ENCODE measurements around the gene ZNF117.

ZNF117 gene

GRCh38 chr7:64997927-64998391 lies 7.1 kb upstream of the ZNF117 start:
- no peak for ATAC-seq
- TF ChIP-seq PPARA (CRISPR knock-in tag; IDR thresholded peaks at IDR 0.05; ENCODE audit: borderline replicate concordance), result no peak
- no peak for TF ChIP-seq ZNF8 (CRISPR knock-in tag; IDR thresholded peaks at IDR 0.05)
- TF ChIP-seq ZFP30 (CRISPR knock-in tag; IDR thresholded peaks at IDR 0.05), result no peak
- TF ChIP-seq, protein P1, sequence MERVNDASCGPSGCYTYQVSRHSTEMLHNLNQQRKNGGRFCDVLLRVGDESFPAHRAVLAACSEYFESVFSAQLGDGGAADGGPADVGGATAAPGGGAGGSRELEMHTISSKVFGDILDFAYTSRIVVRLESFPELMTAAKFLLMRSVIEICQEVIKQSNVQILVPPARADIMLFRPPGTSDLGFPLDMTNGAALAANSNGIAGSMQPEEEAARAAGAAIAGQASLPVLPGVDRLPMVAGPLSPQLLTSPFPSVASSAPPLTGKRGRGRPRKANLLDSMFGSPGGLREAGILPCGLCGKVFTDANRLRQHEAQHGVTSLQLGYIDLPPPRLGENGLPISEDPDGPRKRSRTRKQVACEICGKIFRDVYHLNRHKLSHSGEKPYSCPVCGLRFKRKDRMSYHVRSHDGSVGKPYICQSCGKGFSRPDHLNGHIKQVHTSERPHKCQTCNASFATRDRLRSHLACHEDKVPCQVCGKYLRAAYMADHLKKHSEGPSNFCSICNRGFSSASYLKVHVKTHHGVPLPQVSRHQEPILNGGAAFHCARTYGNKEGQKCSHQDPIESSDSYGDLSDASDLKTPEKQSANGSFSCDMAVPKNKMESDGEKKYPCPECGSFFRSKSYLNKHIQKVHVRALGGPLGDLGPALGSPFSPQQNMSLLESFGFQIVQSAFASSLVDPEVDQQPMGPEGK (CRISPR knock-in tag; IDR thresholded peaks at IDR 0.05; ENCODE audit: borderline replicate concordance), result no peak
- no peak for TF ChIP-seq ARNTL (CRISPR knock-in tag; IDR thresholded peaks at IDR 0.05; ENCODE audit: borderline replicate concordance, low read depth)
- no peak for TF ChIP-seq SNAI2 (CRISPR knock-in tag; IDR thresholded peaks at IDR 0.05)
- TF ChIP-seq BACH2 (CRISPR knock-in tag; IDR thresholded peaks at IDR 0.05; ENCODE audit: borderline replicate concordance), result no peak
- TF ChIP-seq ISL1 (CRISPR knock-in tag; IDR thresholded peaks at IDR 0.05), result no peak
- TF ChIP-seq CREB5 (CRISPR knock-in tag; IDR thresholded peaks at IDR 0.05; ENCODE audit: low read depth), result no peak
- no peak for TF ChIP-seq OSR1 (CRISPR knock-in tag; IDR thresholded peaks at IDR 0.05)
- TF ChIP-seq TCF4 (CRISPR knock-in tag; IDR thresholded peaks at IDR 0.05; ENCODE audit: borderline replicate concordance), result no peak
- TF ChIP-seq, protein P2, sequence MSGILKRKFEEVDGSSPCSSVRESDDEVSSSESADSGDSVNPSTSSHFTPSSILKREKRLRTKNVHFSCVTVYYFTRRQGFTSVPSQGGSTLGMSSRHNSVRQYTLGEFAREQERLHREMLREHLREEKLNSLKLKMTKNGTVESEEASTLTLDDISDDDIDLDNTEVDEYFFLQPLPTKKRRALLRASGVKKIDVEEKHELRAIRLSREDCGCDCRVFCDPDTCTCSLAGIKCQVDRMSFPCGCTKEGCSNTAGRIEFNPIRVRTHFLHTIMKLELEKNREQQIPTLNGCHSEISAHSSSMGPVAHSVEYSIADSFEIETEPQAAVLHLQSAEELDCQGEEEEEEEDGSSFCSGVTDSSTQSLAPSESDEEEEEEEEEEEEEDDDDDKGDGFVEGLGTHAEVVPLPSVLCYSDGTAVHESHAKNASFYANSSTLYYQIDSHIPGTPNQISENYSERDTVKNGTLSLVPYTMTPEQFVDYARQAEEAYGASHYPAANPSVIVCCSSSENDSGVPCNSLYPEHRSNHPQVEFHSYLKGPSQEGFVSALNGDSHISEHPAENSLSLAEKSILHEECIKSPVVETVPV (CRISPR knock-in tag; IDR thresholded peaks at IDR 0.05), result no peak
- TF ChIP-seq TOX (CRISPR knock-in tag; IDR thresholded peaks at IDR 0.05; ENCODE audit: borderline replicate concordance), result no peak

DNA sequence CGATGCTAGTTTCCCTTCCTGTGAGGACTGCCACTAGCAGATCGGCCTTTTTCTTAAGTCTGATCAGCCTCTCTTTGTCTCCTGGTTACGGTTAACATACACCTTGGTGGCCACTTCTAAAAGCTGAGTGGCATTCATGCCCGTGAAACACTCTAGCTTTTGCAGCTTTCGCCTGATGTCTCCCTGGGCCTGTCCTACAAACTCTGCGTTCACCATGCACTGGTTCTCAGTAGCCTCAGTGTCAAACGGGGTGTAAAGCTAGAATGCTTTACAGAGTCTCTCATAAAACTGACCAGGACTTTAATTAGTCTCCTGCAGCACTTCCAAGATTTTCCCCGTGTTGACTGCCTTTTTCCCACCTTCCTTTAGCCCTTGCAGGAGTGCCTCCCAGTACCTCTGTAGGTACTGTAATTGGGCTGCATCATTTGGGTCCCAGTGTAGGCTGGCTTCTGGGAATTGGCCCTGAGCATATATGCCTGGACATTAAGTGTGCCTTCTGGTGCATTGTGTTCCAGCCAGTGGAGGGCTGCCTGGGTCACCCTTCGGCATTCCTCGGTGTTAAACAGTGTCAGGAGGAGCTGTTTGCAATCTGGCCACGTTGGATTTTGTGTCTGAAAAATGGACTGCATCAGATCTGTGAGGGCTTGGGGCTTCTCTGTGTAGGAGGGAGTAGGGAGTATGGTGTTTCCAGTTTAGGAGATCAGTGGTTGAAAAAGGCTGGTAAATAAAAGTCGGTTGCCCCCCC lies 6.5 kb upstream of the ZNF117 start:
- TF ChIP-seq TCF4 (CRISPR knock-in tag; IDR thresholded peaks at IDR 0.05; ENCODE audit: borderline replicate concordance), result no peak
- no peak for TF ChIP-seq TOX (CRISPR knock-in tag; IDR thresholded peaks at IDR 0.05; ENCODE audit: borderline replicate concordance)
- TF ChIP-seq, protein P2 (CRISPR knock-in tag; IDR thresholded peaks at IDR 0.05), result no peak
- no peak for TF ChIP-seq ZNF8 (CRISPR knock-in tag; IDR thresholded peaks at IDR 0.05)
- no peak for TF ChIP-seq CSDC2 (CRISPR knock-in tag; IDR thresholded peaks at IDR 0.05)
- TF ChIP-seq ESRRG (CRISPR knock-in tag; IDR thresholded peaks at IDR 0.05), result no peak
- TF ChIP-seq, protein P3, sequence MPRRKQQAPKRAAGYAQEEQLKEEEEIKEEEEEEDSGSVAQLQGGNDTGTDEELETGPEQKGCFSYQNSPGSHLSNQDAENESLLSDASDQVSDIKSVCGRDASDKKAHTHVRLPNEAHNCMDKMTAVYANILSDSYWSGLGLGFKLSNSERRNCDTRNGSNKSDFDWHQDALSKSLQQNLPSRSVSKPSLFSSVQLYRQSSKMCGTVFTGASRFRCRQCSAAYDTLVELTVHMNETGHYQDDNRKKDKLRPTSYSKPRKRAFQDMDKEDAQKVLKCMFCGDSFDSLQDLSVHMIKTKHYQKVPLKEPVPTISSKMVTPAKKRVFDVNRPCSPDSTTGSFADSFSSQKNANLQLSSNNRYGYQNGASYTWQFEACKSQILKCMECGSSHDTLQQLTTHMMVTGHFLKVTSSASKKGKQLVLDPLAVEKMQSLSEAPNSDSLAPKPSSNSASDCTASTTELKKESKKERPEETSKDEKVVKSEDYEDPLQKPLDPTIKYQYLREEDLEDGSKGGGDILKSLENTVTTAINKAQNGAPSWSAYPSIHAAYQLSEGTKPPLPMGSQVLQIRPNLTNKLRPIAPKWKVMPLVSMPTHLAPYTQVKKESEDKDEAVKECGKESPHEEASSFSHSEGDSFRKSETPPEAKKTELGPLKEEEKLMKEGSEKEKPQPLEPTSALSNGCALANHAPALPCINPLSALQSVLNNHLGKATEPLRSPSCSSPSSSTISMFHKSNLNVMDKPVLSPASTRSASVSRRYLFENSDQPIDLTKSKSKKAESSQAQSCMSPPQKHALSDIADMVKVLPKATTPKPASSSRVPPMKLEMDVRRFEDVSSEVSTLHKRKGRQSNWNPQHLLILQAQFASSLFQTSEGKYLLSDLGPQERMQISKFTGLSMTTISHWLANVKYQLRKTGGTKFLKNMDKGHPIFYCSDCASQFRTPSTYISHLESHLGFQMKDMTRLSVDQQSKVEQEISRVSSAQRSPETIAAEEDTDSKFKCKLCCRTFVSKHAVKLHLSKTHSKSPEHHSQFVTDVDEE (CRISPR knock-in tag; IDR thresholded peaks at IDR 0.05), result no peak
- TF ChIP-seq RARB (CRISPR knock-in tag; IDR thresholded peaks at IDR 0.05), result no peak
- TF ChIP-seq ZC3H10 (CRISPR knock-in tag; IDR thresholded peaks at IDR 0.05), result no peak
- TF ChIP-seq PPARA (CRISPR knock-in tag; IDR thresholded peaks at IDR 0.05; ENCODE audit: borderline replicate concordance), result no peak
- no peak for TF ChIP-seq ZFP3 (CRISPR knock-in tag; IDR thresholded peaks at IDR 0.05)
- no peak for TF ChIP-seq OSR1 (CRISPR knock-in tag; IDR thresholded peaks at IDR 0.05)
- no peak for ATAC-seq

GRCh38 chr7:64996305-64996704 lies 5.5 kb upstream of the ZNF117 start:
- ATAC-seq, result no peak
- TF ChIP-seq ZNF70 (CRISPR knock-in tag; IDR thresholded peaks at IDR 0.05) (no peak), ESRRG (CRISPR knock-in tag; IDR thresholded peaks at IDR 0.05) (no peak), CREB5 (CRISPR knock-in tag; IDR thresholded peaks at IDR 0.05; ENCODE audit: low read depth) (no peak), ISL1 (CRISPR knock-in tag; IDR thresholded peaks at IDR 0.05) (no peak), RARB (CRISPR knock-in tag; IDR thresholded peaks at IDR 0.05) (no peak), ZNF565 (CRISPR knock-in tag; conservative IDR thresholded peaks at IDR 0.05; ENCODE audit: low read depth) (no peak), ZNF8 (CRISPR knock-in tag; IDR thresholded peaks at IDR 0.05) (no peak), TOX (CRISPR knock-in tag; IDR thresholded peaks at IDR 0.05; ENCODE audit: borderline replicate concordance) (no peak), TCF4 (CRISPR knock-in tag; IDR thresholded peaks at IDR 0.05; ENCODE audit: borderline replicate concordance) (no peak), ZFP30 (CRISPR knock-in tag; IDR thresholded peaks at IDR 0.05) (no peak), BACH2 (CRISPR knock-in tag; IDR thresholded peaks at IDR 0.05; ENCODE audit: borderline replicate concordance) (no peak), ZFP3 (CRISPR knock-in tag; IDR thresholded peaks at IDR 0.05) (no peak), OSR1 (CRISPR knock-in tag; IDR thresholded peaks at IDR 0.05) (no peak), CSDC2 (CRISPR knock-in tag; IDR thresholded peaks at IDR 0.05) (no peak)
- TF ChIP-seq, protein P1 (CRISPR knock-in tag; IDR thresholded peaks at IDR 0.05; ENCODE audit: borderline replicate concordance), result no peak

Measured in SK-N-SH treated with all-trans-retinoic acid at 6 μM for 48 hours (cell line).